AG04450 (cell line): ENCODE data around the gene PGS1. TPM values are rescaled to one million over a fixed set of nuclear protein-coding genes. Genes with fewer than 3 reads are reported as not detected.
A peak's percentile ranks its signal among the peaks of the same experiment; 100 is the strongest.

Experiments used
- CTCF ChIA-PET: fragments of 300-600, 350-600 bp; formaldehyde crosslinking; extraction: SDS; loops from one replicate; lab custom pipeline; 2022; ENCODE audit warnings: antibody characterized with exemption, inconsistent platforms; lab: Charles Lee
- POLR2A ChIA-PET: fragments of 350-600 bp; formaldehyde crosslinking; extraction: SDS; loops from one replicate; lab custom pipeline; 2021; ENCODE audit warnings: antibody characterized with exemption, inconsistent platforms; lab: Yijun Ruan, JAX
- DNase-seq: peaks from one replicate; pipeline ENCODE4 v3.0.0-alpha.2; 2011; ENCODE audit warnings: low read depth, low spot score
- H3K27ac ChIP-seq: one replicate; pipeline ENCODE4 v1.5.1; 2012; ENCODE audit warnings: low read depth, low read length, control low read depth
- H3K27me3 ChIP-seq: one replicate; pipeline ENCODE4 v1.6.0; 2012; ENCODE audit warnings: low read length; ENCODE audit not compliant: control insufficient read depth, insufficient read depth
- H3K4me3 ChIP-seq: 2 replicates; pipeline ENCODE4 v1.5.1; 2011; ENCODE audit warnings: mild to moderate bottlenecking, low read depth, low read length, control low read depth
- H3K9me3 ChIP-seq: 2 replicates; pipeline ENCODE4 v1.5.1; 2012; ENCODE audit warnings: low read length; ENCODE audit not compliant: control insufficient read depth, insufficient read depth
- polyA plus RNA-seq: library from polyadenylated mRNA; depleted of rRNA; stranded (reverse); fragments of >200 nt; gene quantifications from 2 replicates; pipeline ENCODE4 v1.2.3, GENCODE V29; 2011
- TF ChIP-seq, protein P1 (sequence below): IDR thresholded peaks from 2 replicates; pipeline ENCODE4 v1.5.1; 2011; ENCODE audit warnings: low read depth, low read length, control low read depth, inconsistent platforms

PGS1 gene
- polyA plus RNA-seq, 1 experiment, result 31.0 TPM

DNA sequence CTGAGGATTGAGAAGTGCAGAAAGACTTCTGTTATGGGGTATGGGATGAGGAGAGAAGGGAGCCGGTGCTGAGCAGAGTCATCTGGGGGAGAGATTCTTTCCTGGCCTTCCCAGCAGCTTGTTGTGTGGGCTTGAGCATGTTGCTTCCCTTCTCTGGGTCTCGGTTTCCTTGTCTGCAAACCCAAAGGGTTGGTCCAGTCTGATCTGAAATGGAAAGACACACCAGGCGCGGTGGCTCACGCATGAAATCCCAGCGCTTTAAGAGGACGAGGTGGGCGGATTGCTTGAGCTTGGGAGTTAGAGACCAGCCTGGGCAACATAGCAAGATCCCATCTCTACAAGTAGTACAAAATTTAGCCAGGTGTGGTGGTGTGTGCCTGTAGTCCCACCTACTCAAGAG, 24.6 kb upstream of the PGS1 start:
- TF ChIP-seq, protein P1, sequence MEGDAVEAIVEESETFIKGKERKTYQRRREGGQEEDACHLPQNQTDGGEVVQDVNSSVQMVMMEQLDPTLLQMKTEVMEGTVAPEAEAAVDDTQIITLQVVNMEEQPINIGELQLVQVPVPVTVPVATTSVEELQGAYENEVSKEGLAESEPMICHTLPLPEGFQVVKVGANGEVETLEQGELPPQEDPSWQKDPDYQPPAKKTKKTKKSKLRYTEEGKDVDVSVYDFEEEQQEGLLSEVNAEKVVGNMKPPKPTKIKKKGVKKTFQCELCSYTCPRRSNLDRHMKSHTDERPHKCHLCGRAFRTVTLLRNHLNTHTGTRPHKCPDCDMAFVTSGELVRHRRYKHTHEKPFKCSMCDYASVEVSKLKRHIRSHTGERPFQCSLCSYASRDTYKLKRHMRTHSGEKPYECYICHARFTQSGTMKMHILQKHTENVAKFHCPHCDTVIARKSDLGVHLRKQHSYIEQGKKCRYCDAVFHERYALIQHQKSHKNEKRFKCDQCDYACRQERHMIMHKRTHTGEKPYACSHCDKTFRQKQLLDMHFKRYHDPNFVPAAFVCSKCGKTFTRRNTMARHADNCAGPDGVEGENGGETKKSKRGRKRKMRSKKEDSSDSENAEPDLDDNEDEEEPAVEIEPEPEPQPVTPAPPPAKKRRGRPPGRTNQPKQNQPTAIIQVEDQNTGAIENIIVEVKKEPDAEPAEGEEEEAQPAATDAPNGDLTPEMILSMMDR, result no peak
- peak overlapping the region; percentile 49 for H3K4me3 ChIP-seq
- peak overlapping the region; percentile 85 for H3K27ac ChIP-seq
- peaks cover 4% of the 10 kb centered on the region; the same call in 1 of the 2 replicates for H3K9me3 ChIP-seq
- no peaks in the 10 kb centered on the region for H3K27me3 ChIP-seq
- no peak for DNase-seq
- ChIA-PET CTCF (interaction anchor here (0.7 kb wide), 1 partner anchor 34 kb away, joined by 5 read pairs; no protein-coding TSS in a partner anchor), POLR2A (interaction anchor here (0.7 kb wide), 1 partner anchor 11 kb away, joined by 3 read pairs; no protein-coding TSS in a partner anchor)

GRCh38 chr17:78355045-78355641, 23.3 kb upstream of the PGS1 start:
- Histone ChIP-seq H3K27me3 (no peaks in the 10 kb centered on the region), H3K9me3 (peaks cover 4% of the 10 kb centered on the region; the same call in 1 of the 2 replicates), H3K4me3 (no peak overlapping the region), H3K27ac (peak overlapping the region; percentile 31)
- CTCF ChIA-PET, result no interaction called here
- POLR2A ChIA-PET, result interaction anchor here (1.4 kb wide), 1 partner anchor 25 kb away, joined by 4 read pairs; no protein-coding TSS in a partner anchor
- TF ChIP-seq, protein P1, result no peak
- no peak for DNase-seq

GRCh38 chr17:78355701-78356100, 22.7 kb upstream of the PGS1 start:
- Histone ChIP-seq H3K9me3 (peaks cover 4% of the 10 kb centered on the region; the same call in 1 of the 2 replicates), H3K27me3 (no peaks in the 10 kb centered on the region), H3K4me3 (peak overlapping the region; percentile 87), H3K27ac (peak overlapping the region; percentile 69)
- POLR2A ChIA-PET, result interaction anchor here (1.4 kb wide), 1 partner anchor 26 kb away, joined by 4 read pairs; no protein-coding TSS in a partner anchor
- CTCF ChIA-PET, result no interaction called here
- TF ChIP-seq, protein P1, result no peak
- no peak for DNase-seq

GRCh38 chr17:78356101-78356713, 22.2 kb upstream of the PGS1 start:
- POLR2A ChIA-PET, result interaction anchor here (0.6 to 1.4 kb wide), 4 partner anchors 12 to 32 kb away, joined by 3 to 4 read pairs (median 3); no protein-coding TSS in a partner anchor
- peak overlapping the region; percentile 69 for H3K27ac ChIP-seq
- H3K9me3 ChIP-seq, result peaks cover 4% of the 10 kb centered on the region; the same call in 1 of the 2 replicates
- peak; percentile 78 for DNase-seq
- TF ChIP-seq, protein P1, result no peak
- H3K4me3 ChIP-seq, result peak overlapping the region; percentile 87
- no peaks in the 10 kb centered on the region for H3K27me3 ChIP-seq
- CTCF ChIA-PET, result no interaction called here
